Retinal pigment epithelial cell (primary cell): Measurements from ENCODE around the gene ANKRD63.

Experiments
- DNase-seq: peaks from one replicate; pipeline ENCODE4 v3.0.0-alpha.2; 2010; ENCODE audit warnings: low read depth
- H3K4me3 ChIP-seq: 2 replicates; pipeline ENCODE4 v1.5.1; 2011; ENCODE audit warnings: mild to moderate bottlenecking, low read length, control low read depth, moderate library complexity
- TF ChIP-seq, protein P1 (sequence below): conservative IDR thresholded peaks from 2 replicates; pipeline ENCODE4 v1.5.1; 2011; ENCODE audit warnings: low read depth, low read length, control low read depth, inconsistent platforms

Gene ANKRD63

GRCh38 chr15:40259021-40259420 is 23.8 kb downstream of the ANKRD63 start:
- TF ChIP-seq, protein P1, sequence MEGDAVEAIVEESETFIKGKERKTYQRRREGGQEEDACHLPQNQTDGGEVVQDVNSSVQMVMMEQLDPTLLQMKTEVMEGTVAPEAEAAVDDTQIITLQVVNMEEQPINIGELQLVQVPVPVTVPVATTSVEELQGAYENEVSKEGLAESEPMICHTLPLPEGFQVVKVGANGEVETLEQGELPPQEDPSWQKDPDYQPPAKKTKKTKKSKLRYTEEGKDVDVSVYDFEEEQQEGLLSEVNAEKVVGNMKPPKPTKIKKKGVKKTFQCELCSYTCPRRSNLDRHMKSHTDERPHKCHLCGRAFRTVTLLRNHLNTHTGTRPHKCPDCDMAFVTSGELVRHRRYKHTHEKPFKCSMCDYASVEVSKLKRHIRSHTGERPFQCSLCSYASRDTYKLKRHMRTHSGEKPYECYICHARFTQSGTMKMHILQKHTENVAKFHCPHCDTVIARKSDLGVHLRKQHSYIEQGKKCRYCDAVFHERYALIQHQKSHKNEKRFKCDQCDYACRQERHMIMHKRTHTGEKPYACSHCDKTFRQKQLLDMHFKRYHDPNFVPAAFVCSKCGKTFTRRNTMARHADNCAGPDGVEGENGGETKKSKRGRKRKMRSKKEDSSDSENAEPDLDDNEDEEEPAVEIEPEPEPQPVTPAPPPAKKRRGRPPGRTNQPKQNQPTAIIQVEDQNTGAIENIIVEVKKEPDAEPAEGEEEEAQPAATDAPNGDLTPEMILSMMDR: no peak
- DNase-seq: no peak
- H3K4me3 ChIP-seq: no peak overlapping the region

DNA sequence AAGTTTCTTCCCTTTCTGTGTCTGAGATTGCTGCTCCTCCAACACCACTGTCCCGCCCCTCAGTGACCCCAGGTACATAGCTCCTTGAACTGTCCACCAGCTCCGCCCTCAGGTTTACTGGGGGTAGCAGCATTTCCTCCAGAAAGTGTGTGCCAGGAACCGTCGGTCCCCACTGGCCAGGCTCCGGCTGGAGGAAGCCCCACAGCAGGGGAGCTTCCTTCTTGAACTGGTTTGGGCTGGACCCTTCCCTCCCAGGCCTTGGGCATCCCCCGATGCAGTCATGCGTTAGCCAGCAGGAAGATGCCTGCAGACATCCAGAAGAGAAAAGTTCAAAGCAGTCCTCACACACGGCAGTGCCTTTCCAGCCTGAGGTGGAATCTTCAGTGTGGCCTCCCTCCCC is 24.3 kb downstream of the ANKRD63 start:
- H3K4me3 ChIP-seq: no peak overlapping the region
- TF ChIP-seq, protein P1: no peak
- DNase-seq: no peak

DNA sequence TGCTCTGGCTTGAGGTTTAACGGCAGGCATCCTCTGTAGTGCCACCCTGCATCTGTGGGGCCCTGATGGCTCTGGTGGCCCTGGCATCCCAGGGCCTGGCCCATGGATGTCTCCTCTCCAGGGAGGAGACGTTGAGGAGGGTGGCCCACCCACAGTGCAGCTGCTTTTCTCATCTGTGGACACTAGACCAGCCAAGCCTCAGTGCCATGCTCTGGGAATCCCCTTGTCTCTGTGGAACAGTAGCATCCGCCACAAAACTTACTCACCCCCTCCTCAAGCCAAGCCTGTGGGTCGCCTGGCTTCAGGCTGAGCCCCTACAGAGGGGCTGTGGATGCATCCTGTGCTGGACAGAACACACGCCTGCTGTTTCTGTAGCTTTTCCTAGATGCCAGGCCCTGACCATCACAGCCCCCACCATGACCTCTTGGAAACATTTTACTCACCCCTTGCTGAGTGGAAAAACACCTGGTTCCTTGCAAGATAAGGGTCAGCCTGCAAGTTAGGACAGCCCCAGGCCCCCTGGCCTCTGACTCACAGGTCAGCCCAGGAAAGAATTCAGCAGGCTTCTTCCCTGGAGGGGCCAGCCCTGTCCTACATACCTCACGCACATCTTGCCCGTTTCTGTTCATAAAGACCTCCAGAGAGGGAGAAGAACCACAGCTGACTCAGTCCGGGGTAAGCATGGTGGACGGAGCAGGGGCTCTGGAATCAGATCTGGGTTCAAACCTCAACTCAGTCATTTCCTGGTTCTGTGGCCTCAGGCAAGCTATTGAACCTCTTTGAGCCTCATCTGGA is 25.0 kb downstream of the ANKRD63 start:
- H3K4me3 ChIP-seq: no peak overlapping the region
- no peak for DNase-seq
- TF ChIP-seq, protein P1: no peak

DNA sequence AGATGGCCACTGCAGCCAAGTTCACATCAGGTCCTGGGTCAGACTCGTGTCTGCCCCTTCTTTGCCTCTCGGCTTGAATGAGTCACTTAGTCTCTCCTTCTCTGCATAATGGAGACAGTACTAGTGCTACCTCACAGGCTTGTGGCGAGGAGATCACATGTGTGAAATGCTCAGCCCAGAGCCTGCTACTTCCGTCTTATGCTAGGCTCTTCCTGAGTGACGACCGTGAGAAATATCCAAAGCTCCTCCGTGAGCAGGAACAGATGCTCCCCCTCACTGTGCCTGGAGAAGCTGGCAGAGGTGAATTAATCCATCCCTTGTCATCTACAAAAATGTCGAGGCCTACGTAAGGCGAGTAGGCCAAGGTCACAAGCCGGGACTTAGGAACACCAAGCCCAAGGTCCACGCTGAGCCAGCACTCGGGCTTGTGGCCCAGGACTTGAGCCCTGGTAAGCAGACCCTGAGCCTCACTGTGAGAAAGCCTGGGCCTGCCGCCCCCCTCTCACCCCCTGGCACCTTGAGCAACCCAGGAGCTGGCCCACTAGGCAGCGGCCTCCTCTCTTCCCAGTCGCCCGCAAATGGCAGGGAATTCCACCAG is 26.1 kb downstream of the ANKRD63 start:
- peak; percentile 88 for DNase-seq
- no peak overlapping the region for H3K4me3 ChIP-seq
- TF ChIP-seq, protein P1: no peak

- TF ChIP-seq, protein P1: no peak
- H3K4me3 ChIP-seq: no peak overlapping the region
- DNase-seq: no peak
Measured at GRCh38 chr15:40255033-40255432, 27.8 kb downstream of the ANKRD63 start.

DNA sequence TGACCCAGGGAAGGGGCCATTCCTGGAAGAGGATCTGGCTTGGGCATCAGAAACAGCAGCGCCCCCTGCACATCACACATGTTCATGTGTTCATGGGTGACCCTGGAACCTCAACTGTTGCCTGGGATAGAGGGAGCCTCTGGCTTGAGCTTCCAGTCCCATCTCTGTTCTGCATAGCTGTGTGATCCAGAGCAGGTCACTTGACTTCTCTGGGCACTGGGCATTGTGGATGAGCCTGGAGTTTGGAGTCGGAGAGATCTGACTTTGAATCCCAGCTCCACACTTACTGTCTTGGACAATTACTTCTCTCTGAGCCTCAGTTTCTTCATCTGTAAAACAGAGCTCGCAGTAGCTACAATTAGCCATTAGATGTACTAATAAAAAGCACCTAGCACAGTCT is 28.4 kb downstream of the ANKRD63 start:
- no peak overlapping the region for H3K4me3 ChIP-seq
- TF ChIP-seq, protein P1: no peak
- no peak for DNase-seq
